T-helper 9 cell (primary cell): ENCODE measurements around the gene POU2F2.
"Not testable (repeated sequence)": the region's sequence is repeated elsewhere in the genome, so short reads cannot be mapped to it uniquely, and the experiment has no call there.

Source experiments
- DNase-seq: peaks from one replicate; pipeline ENCODE4 v3.0.0-alpha.2; 2020

The POU2F2 gene

GRCh38 chr19:42057846-42058245 is 74.4 kb downstream of the POU2F2 start:
- no peak for DNase-seq

- DNase-seq: no peak
Measured at GRCh38 chr19:42054205-42054604, 78.0 kb downstream of the POU2F2 start.

- no peak for DNase-seq
Measured at GRCh38 chr19:42053037-42053935, 79.0 kb downstream of the POU2F2 start.

GRCh38 chr19:42052241-42052863 is 79.9 kb downstream of the POU2F2 start:
- no peak for DNase-seq

- DNase-seq: no peak
Measured at GRCh38 chr19:42051166-42052115, 80.8 kb downstream of the POU2F2 start.

GRCh38 chr19:42048992-42049391 is 83.3 kb downstream of the POU2F2 start:
- no peak for DNase-seq

GRCh38 chr19:42045575-42045974 is 86.7 kb downstream of the POU2F2 start:
- DNase-seq: no peak

- no peak for DNase-seq
Measured at GRCh38 chr19:42042455-42043170, 89.6 kb downstream of the POU2F2 start.

- DNase-seq: not testable (repeated sequence)
Measured at GRCh38 chr19:42040491-42040890, 91.8 kb downstream of the POU2F2 start.

- DNase-seq: no peak
Measured at GRCh38 chr19:42040031-42040430, 92.2 kb downstream of the POU2F2 start.

- DNase-seq: no peak
Measured at GRCh38 chr19:42038666-42039065, 93.6 kb downstream of the POU2F2 start.

- DNase-seq: no peak
Measured at GRCh38 chr19:42037649-42038048, 94.6 kb downstream of the POU2F2 start.
